HG03439 (cell line): ENCODE measurements around the gene APOL5.
"Not testable (repeated sequence)": the region's sequence is repeated elsewhere in the genome, so short reads cannot be mapped to it uniquely, and the experiment has no call there.

ENCODE experiments used
- ATAC-seq: cut with Tn5 transposase; IDR thresholded peaks from one replicate; pipeline ENCODE4 v1.9.1; 2021; ENCODE audit warnings: mild to moderate bottlenecking, moderate library complexity; ENCODE audit not compliant: unreplicated experiment

Gene APOL5, protein sequence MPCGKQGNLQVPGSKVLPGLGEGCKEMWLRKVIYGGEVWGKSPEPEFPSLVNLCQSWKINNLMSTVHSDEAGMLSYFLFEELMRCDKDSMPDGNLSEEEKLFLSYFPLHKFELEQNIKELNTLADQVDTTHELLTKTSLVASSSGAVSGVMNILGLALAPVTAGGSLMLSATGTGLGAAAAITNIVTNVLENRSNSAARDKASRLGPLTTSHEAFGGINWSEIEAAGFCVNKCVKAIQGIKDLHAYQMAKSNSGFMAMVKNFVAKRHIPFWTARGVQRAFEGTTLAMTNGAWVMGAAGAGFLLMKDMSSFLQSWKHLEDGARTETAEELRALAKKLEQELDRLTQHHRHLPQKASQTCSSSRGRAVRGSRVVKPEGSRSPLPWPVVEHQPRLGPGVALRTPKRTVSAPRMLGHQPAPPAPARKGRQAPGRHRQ

GRCh38 chr22:35717572-35717971 lies at the start of gene APOL5:
TSS of gene APOL5 (plus strand) at chr22:35717872. CDS start at chr22:35717872, 0 bp downstream.
- ATAC-seq, result no peak

DNA sequence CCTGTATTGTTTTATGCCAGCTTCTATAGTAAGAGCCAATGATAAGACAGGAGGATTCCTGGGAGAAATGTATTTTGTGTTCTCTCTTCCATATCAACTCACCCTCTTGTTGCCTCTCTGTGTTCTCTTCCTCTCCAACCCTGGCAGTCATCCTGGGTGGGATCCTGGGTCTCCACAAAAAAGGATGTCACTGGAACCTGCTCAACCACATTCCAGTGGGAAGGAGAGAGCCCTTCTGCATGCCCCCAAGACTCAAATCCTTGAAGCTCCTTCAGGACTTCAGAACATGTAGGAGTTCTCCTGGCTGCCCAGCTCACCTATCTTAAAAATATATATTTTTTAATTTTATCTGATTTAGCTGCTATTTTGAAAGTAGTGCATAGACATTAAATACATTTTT lies 43.3 kb upstream of the APOL5 start:
- no peak for ATAC-seq

- ATAC-seq, result not testable (repeated sequence)
Observed at GRCh38 chr22:35676065-35676464, 41.6 kb upstream of the APOL5 start.

DNA sequence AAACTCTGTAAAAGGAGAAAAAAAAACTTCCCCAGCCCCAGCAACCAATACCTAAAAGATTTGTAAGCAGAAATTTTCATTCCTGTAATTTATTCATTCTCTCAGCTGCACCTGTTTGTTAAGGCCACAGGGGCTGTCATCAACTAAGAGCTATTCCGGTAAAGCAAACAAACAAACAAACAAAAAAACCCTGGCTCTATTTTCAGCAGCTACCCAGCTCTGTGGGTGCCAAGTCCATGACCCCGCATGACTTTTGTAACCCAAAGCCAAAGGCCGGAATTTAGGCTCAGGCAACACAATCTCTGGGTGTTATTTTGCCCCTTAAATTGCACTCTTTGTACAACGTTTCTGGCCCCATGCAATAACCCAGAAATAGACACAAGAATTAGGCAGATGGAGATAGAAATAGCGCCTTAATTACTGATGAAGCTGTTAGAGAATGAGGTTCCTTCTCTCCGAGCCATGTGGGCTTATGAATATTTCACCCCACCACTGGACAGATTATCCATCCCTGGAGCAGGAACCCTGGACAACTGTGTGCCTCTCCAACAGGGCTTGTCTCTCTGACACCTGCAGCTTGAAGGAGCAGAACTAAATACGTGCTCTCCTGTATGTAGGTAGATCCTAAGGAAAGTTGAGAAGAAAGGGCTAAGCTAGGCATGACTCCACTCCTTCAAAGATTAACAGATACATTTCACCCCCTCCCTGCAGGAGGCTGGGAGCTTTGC lies 40.0 kb upstream of the APOL5 start:
- no peak for ATAC-seq

DNA sequence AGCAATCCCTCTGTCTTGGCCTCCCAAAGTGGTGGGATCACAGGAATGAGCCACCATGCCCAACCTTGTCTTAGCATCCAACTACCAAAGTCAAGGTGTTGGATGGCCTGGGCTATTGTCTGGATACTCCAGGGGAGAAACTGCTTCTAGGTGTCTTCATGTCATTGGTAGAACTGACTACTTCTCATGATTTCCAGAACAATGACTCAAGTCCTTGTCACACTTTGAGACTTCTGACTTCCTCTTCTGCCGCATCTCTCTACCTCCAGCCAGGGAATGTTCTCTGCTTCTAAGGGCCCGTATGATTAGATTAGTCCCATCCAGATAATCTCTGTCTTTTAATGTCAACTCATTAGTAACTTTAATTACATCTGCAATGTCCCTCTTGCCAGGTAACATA lies 38.8 kb upstream of the APOL5 start:
- ATAC-seq, result no peak

DNA sequence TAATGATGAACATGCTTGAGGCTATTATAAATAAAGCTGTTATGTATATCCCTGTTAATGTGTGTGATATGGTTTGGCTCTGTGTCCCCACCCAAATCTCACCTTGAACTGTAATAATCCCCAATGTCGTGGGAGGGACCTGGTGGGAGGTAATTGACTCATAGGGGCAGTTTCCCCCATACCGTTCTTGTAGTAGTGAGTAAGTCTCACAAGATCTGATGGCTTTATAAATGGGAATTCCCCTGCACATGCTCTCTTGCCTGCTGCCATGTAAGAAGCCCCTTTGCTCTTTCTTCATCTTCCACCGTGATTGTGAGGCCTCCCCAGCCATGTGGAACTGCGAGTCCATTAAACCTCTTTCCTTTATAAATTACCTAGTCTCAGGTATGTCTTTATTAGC lies 38.2 kb upstream of the APOL5 start:
- not testable (repeated sequence) for ATAC-seq

GRCh38 chr22:35681454-35682052 lies 36.1 kb upstream of the APOL5 start:
- no peak for ATAC-seq

DNA sequence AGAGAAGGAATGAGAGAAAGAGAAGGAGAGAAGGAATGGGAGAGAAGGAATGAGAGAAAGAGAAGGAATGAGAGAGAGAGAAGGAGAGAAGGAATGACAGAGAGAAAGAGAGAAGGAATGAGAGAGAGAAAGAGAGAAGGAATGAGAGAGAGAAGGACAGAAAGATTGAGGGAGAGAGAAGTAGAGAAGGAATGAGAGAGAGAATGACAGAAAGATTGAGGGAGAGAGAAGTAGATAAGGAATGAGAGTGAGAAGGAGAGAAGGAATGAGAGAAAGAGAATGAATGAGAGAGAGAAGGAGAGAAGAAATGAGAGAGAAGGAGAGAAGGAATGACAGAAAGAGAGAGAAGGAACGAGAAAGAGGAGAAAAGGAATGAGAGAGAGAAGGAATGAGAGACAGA lies 34.1 kb upstream of the APOL5 start:
- ATAC-seq, result no peak

DNA sequence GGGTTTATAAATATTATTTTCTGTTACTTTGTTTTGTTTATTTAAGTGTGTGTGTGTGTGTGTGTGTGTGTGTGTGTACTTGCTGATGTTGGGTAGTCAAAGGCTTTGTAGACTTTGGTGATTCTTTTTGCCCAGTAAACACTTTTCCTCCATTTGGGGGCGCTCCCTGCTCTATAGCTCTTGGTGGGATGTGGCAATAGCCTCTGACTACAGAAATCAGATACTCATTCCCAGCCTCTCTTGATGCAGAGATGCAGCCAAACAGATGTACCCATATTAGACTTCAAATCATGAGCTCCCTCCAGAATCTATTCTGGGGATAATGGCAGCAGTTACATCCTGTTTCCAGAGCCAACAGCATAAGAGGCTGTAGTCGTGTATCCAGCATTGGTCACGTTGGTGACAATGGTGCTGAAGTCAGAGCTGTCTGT lies 33.4 kb upstream of the APOL5 start:
- no peak for ATAC-seq

GRCh38 chr22:35684732-35685131 lies 32.9 kb upstream of the APOL5 start:
- ATAC-seq, result no peak

GRCh38 chr22:35685731-35686130 lies 31.9 kb upstream of the APOL5 start:
- ATAC-seq, result no peak

DNA sequence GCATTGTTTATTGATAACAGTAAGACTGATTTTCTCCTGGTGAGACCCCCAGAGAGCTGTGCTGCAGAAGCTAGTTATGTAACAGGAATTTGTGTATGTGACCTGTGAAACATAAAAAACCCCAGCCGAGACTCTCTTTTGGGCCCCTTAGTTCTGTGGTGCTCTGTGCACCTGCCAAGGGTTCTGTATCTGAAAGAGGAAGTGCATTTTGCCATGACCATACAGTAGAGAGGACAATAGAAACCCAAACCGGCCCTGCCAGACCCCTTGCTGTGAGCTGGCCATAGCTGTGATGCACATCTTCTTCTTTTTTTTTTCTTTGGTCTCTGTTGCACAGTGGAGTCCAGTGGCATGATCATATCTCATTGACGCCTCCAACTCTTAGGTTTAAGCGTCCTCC lies 31.4 kb upstream of the APOL5 start:
- no peak for ATAC-seq

DNA sequence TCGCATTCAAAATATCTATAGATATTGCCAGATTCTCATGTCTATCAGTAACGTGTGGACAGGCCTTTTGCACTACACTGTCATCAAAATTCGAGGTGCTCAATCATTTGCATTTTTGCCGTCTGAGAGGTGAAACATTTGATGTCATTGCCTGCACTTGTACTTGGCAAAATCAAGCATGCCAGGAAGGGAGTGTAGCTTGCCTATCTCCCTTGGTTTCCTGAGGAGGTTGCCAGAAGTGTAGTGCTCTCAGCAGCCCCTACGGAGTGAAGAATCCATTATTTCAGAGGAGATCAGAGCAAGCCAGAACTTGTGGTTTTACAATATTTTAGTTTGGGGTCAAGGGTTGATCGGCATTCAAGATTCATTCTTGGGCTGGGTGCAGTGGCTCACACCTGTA lies 30.2 kb upstream of the APOL5 start:
- ATAC-seq, result no peak

- ATAC-seq, result no peak
Observed at GRCh38 chr22:35688913-35689675, 28.6 kb upstream of the APOL5 start.

- ATAC-seq, result no peak
Observed at GRCh38 chr22:35690001-35690400, 27.7 kb upstream of the APOL5 start.

GRCh38 chr22:35695202-35695601 lies 22.5 kb upstream of the APOL5 start:
- ATAC-seq, result no peak

- ATAC-seq, result no peak
Observed at GRCh38 chr22:35697142-35697541, 20.5 kb upstream of the APOL5 start.

- ATAC-seq, result not testable (repeated sequence)
Observed at GRCh38 chr22:35699852-35700251, 17.8 kb upstream of the APOL5 start.

DNA sequence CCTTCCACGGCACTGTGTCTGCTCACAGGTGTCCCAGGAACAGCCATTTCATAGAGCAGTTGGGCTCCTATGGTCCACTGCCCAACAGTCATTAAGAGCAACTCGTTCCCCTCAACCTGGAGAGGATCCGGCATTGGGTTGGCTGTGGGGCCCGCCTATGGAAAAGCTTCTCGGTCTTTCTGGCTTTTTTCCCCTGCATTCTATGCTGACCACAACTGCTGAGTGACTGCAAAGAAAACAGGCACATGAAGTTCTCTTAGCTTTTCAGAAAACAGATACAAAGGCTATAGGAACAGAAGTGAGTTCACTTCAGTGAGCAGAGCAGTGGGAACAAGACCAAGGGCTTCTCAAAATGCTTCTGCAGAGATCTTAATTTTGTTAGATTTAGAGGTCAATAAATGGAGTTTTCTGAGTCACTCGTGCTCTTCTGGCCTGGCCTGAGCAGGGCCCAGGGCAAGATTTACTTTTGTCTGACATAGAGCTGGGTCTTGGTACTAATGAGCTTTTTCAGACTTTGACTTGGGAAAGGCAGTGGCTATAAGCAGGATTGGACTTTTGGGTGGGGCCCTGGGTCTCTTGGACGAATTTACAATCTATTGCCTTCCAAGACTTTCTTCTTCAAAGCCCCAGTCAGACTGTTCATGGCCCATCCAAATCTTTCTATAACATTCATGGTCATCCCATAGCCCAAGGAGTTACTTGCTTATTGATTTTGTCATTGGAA lies 13.6 kb upstream of the APOL5 start:
- no peak for ATAC-seq

DNA sequence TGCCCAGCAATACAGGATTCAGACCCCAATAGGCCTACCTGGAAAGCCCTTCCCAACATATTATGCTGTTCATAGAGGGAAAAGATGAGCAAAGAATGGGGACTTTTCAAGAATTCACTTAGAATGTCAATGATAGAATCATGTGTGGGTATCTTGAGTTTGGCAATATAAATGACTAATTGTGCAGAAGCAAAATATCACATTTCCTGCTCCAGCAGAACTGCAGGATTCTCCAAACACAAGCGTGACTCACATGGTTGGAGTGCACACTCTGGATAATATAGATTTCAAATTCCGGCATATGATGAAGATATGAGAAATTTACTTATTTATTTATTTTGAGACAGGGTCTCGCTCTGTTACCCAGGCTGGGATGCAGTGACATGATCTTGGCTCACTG lies 12.5 kb upstream of the APOL5 start:
- no peak for ATAC-seq
